ENCODE measurements around the gene SMARCC2. TPM values are rescaled to one million over a fixed set of nuclear protein-coding genes. Genes with fewer than 3 reads are reported as not detected.
"Not testable (repeated sequence)": the region's sequence is repeated elsewhere in the genome, so short reads cannot be mapped to it uniquely, and the experiment has no call there.

SMARCC2 gene
- total and polyA plus RNA-seq, 8 donors, result 12.5 to 131 (median 64.3) TPM

GRCh38 chr12:56158029-56158925 lies 31.0 kb downstream of the SMARCC2 start, which contains the start of gene MYL6:
Gene MYL6 (plus strand): TSS chr12:56158359. CDS start chr12:56158402, 43 bp downstream.
- Histone ChIP-seq H3K9me3 (no peaks in the 10 kb centered on the region), H3K4me1 (peaks cover 31 to 63% (median 55%) of the 10 kb centered on the region in 4 donors), H3K27ac (peak within 1 kb of the TSS; percentile 95 to 99 (median 97)), H3K4me3 (peak within 1 kb of the TSS; percentile 71 to 85 (median 74)), H3K36me3 (peaks cover 39 to 41% (median 39%) of the 10 kb centered on the region in 4 donors), H3K27me3 (no peaks in the 10 kb centered on the region)
- TF ChIP-seq POLR2AphosphoS5 (IDR thresholded peaks at IDR 0.05) (peak; percentile 100), POLR2A (IDR thresholded peaks at IDR 0.05) (peak in 3 of 4 donors; percentile 95 to 99 (median 99)), CTCF (IDR thresholded peaks at IDR 0.05) (no peak), EP300 (IDR thresholded peaks at IDR 0.05) (no peak)
- intact Hi-C loops (cut with DNase I; ENCODE audit: low total_unique reads), result no loop called here
- WGBS, 5 donors, result 0 to 1% (median 0%) methylated on average over 27 to 30 of the region's 30 CpGs
- DNase-seq, result peak; percentile 98 to 99

- DNase-seq, result peak; percentile 73 to 93
- intact Hi-C loops (cut with DNase I; ENCODE audit: low total_unique reads), result no loop called here
- H3K4me3 ChIP-seq, result peak overlapping the region; percentile 71 to 85 (median 74)
- no peaks in the 10 kb centered on the region for H3K27me3 ChIP-seq
- peak overlapping the region; percentile 95 to 99 (median 97) for H3K27ac ChIP-seq
- peaks cover 30 to 32% (median 30%) of the 10 kb centered on the region in 4 donors for H3K36me3 ChIP-seq
- 2 to 4% (median 3%) methylated on average over 45 of the region's 45 CpGs for WGBS, 5 donors
- H3K9me3 ChIP-seq, result no peaks in the 10 kb centered on the region
- peak in 5 of 7 experiments; percentile 57 to 77 (median 71) for TF ChIP-seq CTCF (IDR thresholded peaks at IDR 0.05)
- no peak for TF ChIP-seq EP300 (IDR thresholded peaks at IDR 0.05)
- TF ChIP-seq POLR2AphosphoS5 (IDR thresholded peaks at IDR 0.05), result peak in 2 of 3 donors; percentile 41 to 49
- H3K4me1 ChIP-seq, result peaks cover 35 to 62% (median 58%) of the 10 kb centered on the region in 4 donors
These were observed 31.9 kb downstream of the SMARCC2 start for GRCh38 chr12:56157201-56158028.

- intact Hi-C loops (cut with DNase I; ENCODE audit: low total_unique reads); H3K9me3 ChIP-seq; H3K27me3 ChIP-seq; DNase-seq: not testable (repeated sequence)
- Histone ChIP-seq H3K27ac (peak overlapping the region; percentile 95 to 99 (median 97)), H3K4me1 (peaks cover 29 to 58% (median 55%) of the 10 kb centered on the region in 4 donors), H3K36me3 (peaks cover 22 to 24% (median 22%) of the 10 kb centered on the region in 4 donors), H3K4me3 (peak overlapping the region; percentile 71 to 85 (median 74))
- 85 to 89% (median 88%) methylated on average over 21 of the region's 21 CpGs for WGBS, 5 donors
These were observed 32.7 kb downstream of the SMARCC2 start for GRCh38 chr12:56156464-56157200.

GRCh38 chr12:56155256-56155845 lies 33.9 kb downstream of the SMARCC2 start:
- Histone ChIP-seq H3K4me1 (peaks cover 24 to 52% (median 50%) of the 10 kb centered on the region in 4 donors), H3K36me3 (peaks cover 9 to 11% (median 10%) of the 10 kb centered on the region in 4 donors), H3K27ac (no peak overlapping the region), H3K27me3 (no peaks in the 10 kb centered on the region), H3K4me3 (no peak overlapping the region), H3K9me3 (no peaks in the 10 kb centered on the region)
- WGBS, 5 donors, result 60 to 82% (median 67%) methylated on average over 11 of the region's 11 CpGs
- peak in 1 of 2 donors; percentile 26 for DNase-seq
- intact Hi-C loops (cut with DNase I; ENCODE audit: low total_unique reads), result no loop called here
- no peak for TF ChIP-seq EP300 (IDR thresholded peaks at IDR 0.05)
- TF ChIP-seq POLR2AphosphoS5 (IDR thresholded peaks at IDR 0.05), result no peak

All from stomach (tissue), 9 donors.